Stimulated activated naive CD4-positive, alpha-beta T cell treated with Interleukin-2 at 50 U/mL for 16 hours (primary cell): ENCODE data around the gene POLR3GL.
"Not testable (repeated sequence)": the region's sequence is repeated elsewhere in the genome, so short reads cannot be mapped to it uniquely, and the experiment has no call there.

Source experiments
- DNase-seq: peaks from one replicate; lab custom pipeline; 2025; lab: John Stamatoyannopoulos, UW

The POLR3GL gene, protein sequence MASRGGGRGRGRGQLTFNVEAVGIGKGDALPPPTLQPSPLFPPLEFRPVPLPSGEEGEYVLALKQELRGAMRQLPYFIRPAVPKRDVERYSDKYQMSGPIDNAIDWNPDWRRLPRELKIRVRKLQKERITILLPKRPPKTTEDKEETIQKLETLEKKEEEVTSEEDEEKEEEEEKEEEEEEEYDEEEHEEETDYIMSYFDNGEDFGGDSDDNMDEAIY

DNA sequence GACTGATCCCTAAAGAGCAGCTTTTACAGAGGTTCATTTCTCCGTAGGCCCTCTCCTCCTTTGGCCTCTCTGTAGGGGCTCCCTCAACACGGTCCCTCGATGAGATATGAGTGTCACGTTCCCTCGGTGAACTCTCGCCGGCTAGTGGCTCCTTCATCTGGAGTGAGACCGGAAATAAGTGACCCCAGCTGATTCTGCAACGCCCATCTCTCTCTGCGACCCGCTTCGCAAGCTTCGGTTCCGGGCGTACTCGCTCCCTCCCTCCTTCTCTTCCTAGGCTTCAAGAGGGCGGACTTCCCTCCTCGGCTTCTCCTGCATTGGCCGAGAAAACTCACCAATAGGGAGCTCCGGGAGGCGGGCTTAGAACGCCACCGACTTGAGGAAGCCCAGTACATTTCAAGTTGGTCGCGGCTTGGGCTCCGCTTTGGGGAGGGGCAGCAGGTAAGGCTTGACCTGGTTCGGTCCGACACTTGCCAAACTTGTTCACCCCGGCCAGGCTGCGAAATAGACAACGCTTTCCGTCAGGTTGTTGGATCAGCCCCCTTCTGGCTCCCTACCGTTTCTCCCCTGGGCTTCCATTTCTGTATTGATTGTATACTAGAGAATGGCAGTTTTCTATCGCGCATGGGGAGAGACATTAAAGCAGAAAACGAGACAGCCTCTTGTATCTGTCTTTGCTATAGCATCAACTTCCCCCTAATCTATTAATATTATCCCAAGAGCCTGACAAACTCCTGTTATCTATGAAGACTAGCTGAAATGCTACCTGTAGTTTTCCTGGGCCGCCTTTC lies at the start of gene POLR3GL, which contains the start of gene ANKRD34A:
Gene POLR3GL, plus strand, starts transcription at position 363 of the 791 bp plus-strand sequence. CDS start 10,176 bp downstream, outside the sequence.
Gene ANKRD34A, minus strand, starts transcription at position 248 of the 791 bp plus-strand sequence. CDS start 2,816 bp downstream, outside the sequence.
- peak; percentile 93 for DNase-seq

DNA sequence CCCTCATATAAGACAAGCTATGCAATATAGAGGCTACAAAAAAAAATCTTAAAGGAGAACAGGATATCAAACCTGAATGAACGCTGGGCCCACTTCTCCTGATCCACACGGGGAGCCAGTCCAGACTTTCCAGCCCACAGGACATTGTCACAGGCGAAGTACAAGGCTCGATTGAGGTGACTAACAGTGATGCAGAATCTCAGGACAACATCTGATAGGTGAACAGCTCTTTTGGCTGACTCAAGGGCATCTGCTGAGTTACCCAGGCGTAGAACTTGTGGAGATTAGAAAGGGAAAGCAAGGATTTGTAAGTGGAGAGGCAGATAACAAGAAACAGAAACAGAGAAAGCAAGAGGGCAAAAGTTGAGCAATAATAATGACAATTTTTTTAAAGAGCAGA lies 47.7 kb upstream of the POLR3GL start:
- DNase-seq = no peak

DNA sequence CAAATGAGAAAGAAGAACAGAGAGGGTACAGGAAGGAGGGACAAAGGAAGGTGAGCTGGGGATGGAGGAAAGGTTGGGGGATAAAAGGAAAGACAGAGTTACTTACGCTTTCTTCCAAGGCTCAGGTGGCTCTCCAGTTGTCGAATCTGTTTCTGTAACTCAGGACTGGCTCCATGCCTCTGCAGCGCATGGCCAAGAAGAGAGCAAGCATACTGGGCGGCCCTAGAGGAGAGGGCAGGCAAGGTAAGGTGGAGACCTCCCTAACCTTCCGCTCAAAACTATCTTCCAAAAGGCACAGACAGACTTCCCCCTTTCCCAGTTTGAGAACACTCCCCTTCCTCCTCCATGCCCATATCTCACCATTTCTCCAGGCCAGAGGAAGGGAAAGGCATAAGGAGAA lies 46.9 kb upstream of the POLR3GL start:
- DNase-seq = no peak

DNA sequence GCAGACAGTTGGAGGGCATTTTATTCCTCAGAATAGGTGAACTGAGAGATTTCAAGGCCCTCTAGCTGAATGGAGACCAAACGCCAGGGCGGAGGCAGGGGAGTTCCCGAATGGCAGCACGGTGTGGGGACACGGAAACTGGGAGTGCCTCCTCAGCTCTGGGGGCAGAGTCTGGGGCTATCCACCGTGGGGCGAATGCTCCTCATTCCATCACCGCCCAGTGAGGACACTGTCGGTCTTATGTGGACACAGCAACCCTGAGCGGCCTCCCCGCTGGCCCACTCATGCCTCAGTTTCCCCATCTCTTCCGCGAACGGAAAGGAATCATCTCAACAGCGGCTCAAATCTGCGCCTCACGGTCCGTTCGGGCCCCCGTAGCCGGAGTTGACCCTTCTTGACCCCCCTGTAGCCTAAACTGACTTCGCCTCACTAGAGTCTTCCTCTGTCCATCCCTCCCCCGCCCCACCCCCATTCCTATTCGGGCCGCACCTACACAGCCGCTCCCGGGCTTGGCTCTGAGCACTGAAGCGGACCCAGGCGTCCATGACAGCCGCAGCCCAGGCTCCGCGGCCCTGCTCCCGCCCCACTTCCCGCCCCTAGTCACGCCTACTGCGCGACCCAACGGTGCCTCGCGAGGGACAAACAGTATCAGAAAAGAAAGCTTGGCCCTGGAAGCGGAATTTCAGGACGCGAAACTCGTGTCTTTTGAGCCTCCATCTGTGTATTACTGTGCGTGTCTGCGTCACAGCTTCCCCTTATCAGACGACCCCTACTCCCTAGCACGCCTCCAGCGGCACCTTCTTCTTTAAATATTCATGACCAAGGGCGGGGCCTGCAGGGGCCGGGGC lies 46.1 kb upstream of the POLR3GL start, which contains the start of gene PEX11B:
Gene PEX11B, minus strand, starts transcription at position 574 of the 848 bp plus-strand sequence. Its CDS starts 29 bp downstream, at position 545.
- peak; percentile 97 for DNase-seq

DNA sequence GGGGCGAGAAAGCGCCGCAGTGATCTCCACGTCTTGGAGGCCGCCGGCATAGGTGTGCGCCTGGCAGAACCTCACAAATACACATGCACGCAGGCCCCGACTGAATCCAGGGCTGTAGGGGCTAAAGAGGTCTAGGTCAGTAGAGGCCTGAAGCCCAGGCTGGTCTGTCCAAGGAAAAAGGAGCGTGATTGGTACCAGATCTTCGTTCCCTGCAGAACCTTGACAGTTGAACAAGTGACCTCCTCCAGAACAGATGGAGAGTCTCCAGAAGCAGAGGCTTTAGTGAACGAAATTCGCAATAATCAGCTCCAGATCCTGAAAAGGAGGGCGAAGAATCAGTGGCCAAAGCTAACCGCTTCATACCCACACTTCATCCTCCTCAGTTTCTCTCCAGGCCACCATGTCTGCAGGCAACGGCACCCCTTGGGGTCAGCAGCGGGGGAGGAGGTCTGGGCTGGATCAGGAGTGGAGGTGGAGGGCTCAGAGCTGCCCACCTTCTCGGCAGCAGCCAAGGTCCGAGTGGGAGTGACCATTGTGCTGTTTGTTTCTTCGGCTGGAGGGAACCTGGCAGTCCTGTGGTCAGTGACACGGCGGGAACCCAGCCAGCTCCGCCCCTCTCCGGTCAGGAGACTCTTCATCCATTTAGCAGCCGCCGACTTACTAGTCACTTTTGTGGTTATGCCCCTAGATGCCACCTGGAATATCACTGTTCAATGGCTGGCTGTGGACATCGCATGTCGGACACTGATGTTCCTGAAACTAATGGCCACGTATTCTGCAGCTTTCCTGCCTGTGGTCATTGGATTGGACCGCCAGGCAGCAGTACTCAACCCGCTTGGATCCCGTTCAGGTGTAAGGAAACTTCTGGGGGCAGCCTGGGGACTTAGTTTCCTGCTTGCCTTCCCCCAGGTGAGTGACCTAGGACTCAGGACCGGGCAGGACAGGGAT lies 45.2 kb upstream of the POLR3GL start:
- DNase-seq = no peak

DNA sequence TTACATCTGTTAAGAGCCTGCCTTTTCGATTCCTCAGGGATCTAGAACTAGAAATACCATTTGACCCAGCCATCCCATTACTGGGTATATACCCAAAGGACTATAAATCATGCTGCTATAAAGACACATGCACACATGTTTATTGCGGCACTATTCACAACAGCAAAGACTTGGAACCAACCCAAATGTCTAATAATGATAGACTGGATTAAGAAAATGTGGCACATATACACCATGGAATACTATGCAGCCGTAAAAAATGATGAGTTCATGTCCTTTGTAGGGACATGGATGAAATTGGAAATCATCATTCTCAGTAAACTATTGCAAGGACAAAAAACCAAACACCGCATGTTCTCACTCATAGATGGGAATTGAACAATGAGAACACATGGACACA lies 44.2 kb upstream of the POLR3GL start:
- not testable (repeated sequence) for DNase-seq

DNA sequence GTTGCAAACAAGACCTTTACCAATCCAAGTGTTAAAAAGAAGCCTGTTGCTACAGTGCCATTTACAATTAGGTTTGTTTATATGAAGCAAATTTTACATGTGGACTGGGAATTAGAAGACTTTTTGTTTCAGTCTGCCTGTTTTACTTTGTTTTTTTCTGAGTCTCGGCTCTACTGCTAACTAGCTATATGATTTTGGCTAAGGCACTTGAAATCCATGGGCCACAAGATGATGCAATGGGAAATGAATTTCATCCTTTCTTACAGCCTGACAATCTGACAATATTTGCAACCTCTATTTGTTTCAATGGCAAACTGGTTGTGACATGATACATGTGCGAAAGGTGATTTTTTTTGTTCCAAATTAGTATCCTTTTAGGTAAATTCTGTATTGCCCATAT lies 42.2 kb upstream of the POLR3GL start:
- DNase-seq = no peak

DNA sequence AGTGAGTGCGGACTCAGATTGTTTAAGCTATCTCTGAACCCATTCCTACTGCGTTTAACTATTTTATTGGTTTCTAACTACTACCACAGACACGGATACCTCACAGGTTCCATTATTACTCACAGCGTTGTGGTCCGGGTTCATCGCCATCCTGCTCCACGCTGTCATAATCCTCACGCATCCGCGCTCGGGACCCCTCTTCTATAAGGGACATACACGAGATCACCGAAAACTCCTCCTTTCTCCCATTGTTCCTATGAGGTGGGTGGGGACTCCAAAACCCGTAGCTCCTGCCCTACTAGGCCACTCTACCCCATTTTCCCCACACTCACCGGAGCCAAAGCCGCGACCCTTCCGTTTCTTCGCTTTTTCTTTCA lies 37.8 kb upstream of the POLR3GL start:
- peak; percentile 56 for DNase-seq

DNA sequence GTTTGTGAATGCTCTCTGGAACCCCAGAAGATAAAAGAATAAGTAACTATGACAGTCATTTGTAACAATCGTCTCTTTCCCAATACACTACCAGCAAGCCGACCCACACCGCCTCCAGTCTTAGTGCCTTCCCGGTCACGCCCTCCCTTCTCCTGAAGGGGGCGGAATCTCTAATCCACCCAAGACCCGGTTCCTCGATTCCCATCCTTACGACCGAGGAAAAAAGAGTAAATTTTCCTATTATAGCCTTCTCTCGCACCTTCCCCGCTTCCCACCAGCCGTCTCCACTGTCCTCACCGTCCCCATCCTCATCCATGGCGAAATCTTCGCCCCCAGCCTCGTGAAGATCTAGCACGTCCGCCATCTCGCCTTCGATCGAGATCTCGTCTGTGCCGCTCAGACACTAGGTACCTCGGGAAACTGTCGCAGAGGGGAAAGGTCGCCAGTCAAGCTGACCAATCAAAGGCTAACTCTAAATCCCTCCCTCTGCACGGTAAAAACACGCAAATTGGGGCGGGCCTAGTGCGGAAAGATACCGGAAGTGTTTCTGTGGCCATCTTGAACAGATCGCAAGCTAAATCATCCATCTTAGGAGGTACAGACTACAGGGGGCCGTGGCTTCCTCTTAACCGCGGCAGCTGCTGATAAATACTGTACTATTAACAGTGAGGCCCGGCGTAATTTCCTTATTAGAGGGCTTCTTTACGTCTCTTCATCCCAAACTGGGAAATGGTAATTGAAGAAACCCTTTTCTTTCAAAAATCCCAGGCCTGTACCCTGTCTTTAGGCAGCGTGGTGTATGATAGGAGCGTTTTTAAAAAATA lies 37.2 kb upstream of the POLR3GL start, which contains the start of gene RBM8A:
Gene RBM8A, minus strand, starts transcription at position 422 of the 824 bp plus-strand sequence. Its CDS starts 58 bp downstream, at position 364.
- peak; percentile 92 for DNase-seq

DNA sequence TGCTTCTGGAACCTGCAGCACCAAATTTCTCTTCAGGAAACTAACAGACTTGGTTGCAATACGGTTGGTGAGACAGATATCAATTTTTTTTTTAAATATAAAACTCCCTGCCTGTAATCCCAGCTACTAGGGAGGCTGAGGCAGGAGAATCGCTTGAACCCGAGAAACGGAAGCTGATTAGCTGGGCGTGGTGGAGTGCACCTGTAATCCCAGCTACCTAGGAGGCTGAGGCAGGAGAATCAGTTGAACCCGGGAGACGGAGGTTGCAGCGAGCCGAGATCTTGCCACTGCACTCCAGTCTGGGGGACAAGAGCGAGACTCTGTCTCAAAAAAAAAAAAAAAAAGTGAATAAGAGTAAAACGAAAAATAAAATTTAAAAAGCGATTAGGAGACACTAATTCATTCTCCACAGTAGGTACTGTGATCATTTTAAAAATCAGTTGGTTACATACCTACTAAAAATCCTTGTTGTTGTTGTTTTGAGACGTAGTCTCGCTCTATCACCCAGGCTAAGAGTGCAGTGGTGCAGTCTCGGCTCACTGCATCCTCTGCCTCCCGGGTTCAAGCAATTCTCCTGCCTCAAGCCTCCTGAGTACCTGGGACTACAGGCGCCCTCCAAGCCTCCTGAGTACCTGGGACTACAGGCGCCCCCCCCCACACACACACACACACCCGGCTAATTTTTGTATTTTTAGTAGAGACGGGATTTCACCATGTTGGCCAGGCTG lies 36.4 kb upstream of the POLR3GL start:
- no peak for DNase-seq

DNA sequence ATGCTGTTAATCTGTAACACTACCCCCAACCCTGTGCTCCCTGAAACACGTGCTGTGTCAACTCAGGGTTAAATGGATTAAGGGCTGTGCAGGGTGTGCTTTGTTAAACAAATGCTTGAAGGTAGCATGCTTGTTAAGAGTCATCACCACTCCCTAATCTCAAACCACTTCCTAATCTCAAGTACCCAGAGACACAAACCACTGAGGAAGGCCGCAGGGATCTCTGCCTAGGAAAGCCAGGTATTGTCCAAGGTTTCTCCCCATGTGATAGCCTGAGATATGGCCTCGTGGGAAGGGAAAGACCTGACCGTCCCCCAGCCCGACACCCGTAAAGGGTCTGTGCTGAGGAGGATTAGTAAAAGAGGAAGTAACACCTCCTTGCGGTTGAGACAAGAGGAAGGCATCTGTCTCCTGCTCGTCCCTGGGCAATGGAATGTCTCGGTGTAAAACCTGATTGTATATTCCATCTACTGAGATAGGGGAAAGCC lies 31.9 kb upstream of the POLR3GL start:
- not testable (repeated sequence) for DNase-seq

DNA sequence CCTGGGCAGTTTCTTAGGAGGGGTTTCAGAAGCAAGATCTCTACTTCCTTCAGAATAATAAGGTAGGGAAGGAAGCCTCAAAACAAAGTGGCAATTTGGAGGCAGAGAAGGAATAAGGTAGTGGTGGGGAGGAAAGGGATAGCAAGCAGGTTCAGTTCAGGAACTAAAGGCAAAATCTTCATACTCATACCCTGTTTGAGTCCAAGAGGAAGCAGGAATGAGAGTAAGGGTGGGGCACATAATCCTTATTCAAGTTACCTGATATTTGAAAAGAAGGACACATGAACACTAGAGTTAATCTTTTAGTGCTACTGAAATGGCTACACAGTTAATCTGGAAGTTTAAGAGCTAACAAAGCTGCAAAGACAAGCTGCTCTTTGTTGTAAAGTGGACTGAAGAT lies 28.8 kb upstream of the POLR3GL start:
- DNase-seq = no peak

DNA sequence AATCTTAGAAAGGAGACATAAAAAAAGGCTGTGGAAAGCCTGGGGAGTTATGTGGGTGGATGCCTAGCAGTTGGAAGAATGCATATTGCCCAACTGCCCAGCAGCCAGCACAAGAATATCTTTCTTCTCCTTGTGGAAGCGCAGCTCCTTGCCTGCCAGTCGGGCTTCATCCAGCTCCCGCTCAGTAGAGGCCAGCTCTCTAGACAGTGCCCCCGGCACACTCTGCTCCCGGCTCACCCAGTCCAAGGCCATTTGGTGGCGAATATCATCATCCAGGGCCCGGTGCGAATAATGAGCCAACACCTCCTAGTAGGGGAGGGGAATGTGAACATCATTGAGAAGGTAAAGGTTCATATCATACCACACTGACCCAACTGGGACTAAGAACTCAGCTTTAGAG lies 28.2 kb upstream of the POLR3GL start:
- no peak for DNase-seq

DNA sequence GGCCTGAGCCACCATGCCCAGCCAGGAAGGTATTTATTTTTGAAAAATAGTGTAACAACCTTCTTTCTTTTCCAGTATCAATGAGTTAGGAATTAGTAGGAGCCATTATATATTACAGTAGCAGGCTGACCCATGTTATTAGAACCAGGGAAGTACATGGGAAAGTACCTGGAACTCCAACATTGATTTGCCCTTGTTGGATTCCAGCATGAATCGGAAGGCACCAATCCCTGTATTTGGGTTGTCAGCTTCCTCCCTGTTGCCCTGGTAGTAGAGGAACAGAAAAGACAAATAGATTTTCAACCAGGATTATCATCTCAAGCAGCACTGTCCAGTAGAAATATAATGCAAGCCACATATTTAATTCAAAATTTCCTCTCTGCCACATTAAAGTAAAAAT lies 27.1 kb upstream of the POLR3GL start:
- no peak for DNase-seq

DNA sequence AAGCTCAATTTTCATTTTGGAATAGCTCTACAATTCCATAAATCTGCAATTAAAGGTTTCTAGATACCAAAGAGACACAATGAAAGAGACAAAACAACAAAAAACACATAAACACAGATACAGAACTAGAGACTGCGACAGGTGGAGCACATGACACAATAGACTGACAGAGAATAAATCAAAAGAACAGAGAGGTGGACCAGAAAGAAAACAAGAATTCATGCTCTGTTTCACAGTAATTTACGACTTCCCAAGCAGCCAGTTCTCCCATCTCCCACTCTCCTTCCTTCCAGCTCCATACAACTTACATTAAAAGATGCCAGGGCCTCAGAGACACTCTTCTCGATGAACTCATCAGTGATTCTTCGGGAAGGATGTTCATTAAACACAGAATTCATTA lies 22.1 kb upstream of the POLR3GL start:
- DNase-seq = no peak

DNA sequence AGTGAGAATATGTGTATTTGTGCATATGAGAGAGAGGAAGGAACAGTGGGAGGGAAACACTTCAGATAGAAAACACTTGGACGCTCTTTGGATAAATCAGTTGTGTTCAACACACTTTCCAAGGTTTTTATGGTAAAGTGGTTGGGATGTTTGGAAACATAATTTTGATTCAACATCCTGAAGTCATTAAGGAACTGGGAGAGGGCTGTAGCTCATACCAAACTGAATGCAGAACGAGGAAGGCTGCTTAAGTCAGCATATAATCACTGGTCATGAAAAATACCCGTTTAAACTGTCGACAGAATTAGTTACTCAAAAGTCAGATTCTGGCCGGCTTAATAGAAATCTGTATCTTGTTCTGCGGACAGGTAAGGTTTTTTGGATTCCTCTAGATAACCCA lies 21.6 kb upstream of the POLR3GL start:
- DNase-seq = no peak

DNA sequence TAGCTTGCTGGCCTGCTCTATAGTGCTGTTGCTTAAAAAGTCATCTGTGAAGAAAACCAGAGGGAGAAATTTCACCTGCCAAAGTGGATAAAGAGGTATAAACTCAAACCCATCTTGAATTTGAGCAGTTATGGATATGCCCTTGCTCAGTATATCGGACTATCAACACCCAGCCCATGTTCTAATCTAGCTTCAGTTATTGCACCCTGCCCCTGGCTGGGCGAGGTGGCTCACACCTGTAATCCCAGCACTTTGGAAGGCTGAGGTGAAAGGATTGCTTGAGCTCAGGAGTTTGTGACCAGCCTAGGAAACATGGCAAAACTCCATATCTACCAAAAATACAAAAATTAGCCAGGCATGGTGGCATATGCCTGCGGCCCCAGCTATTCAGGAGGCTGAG lies 20.0 kb upstream of the POLR3GL start:
- DNase-seq = no peak

DNA sequence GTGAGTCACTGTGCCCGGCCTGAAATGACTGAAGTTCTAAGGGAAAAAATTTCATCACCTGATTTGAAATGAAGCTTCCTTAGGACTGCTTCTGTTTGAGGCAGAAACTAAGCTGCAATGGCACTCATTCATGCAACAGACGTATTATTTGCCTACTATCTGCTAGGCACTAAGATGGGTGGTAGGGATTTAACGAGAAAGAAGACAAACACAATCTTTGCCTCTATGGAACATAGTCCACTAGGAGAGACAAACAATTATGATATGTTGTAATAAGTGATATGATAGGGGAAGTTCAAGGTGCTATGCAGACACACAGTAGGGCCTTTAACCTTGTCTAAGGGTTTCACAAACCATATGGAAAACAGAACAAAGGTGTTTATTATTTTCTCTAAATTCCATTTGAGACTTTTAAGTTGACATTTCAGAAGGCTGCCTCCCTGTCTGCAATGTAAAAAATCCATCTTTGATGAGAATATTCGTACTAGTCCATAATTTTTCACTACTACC lies 18.0 kb upstream of the POLR3GL start:
- no peak for DNase-seq

DNA sequence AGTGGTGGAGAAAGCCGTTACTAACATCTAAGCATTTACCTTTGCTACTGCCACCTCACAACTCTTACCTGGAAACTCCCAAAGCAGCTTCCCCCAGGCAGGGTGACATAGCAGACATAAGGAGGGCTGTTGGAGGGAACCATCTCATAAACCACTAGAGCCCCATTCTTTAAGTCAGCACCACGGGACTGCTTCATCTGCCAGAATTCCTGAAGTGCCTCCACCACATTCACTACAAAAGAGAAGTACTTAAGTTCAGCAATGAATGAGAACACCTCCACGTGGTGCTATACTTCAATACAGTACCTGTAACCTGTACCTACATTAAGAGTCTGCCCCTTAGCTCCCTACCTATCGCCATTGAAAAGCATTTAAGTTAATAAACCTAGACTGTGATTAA lies 16.9 kb upstream of the POLR3GL start:
- DNase-seq = no peak
